ENCODE results near the gene SELENOM.

DNA sequence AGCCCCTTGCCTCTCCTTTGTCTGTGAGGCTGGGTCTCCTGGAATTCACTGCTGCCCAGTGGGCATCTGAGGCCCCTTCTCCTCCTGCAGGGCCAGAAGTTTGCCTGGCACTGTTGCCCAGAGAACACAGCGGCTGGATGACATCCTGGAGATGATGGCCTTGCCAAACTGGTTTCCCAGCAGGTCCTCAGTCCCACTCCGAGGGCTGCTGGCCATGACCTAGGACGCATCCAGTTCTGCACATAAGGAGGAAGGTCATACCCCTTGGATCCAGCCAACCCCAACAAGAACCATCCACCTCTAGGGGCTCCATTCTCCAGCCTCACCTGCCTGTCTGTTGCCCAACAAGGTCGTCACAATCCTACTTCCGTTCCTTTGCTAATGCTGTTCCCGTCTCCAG, 29.7 kb downstream of the SELENOM start:
- TF ChIP-seq POLR2AphosphoS5 (IDR thresholded peaks at IDR 0.05; ENCODE audit: borderline replicate concordance, low read depth, low read length) (no peak), EZH2 (IDR thresholded peaks at IDR 0.05) (no peak)
